ENCODE data around the gene AIMP1. TPM values are rescaled to one million over a fixed set of nuclear protein-coding genes. Genes with fewer than 3 reads are reported as not detected.

Gene AIMP1
- total RNA-seq, 4 donors from 2014 or later = 26.5 to 33.0 (median 30.0) TPM

- no peak overlapping the region for H3K27ac ChIP-seq
- intact Hi-C loops (cut with DNase I) = no loop called here
- H3K4me3 ChIP-seq (replicated peaks in 1 of 3) = no peak overlapping the region
- peaks cover 9 to 17% of the 10 kb centered on the region in 2 donors for H3K4me1 ChIP-seq
- no peaks in the 10 kb centered on the region for H3K36me3 ChIP-seq
- no peaks in the 10 kb centered on the region for H3K27me3 ChIP-seq
- WGBS, 2 donors = 80 to 82% methylated on average over 1 of the region's 1 CpG
- TF ChIP-seq, protein P1, sequence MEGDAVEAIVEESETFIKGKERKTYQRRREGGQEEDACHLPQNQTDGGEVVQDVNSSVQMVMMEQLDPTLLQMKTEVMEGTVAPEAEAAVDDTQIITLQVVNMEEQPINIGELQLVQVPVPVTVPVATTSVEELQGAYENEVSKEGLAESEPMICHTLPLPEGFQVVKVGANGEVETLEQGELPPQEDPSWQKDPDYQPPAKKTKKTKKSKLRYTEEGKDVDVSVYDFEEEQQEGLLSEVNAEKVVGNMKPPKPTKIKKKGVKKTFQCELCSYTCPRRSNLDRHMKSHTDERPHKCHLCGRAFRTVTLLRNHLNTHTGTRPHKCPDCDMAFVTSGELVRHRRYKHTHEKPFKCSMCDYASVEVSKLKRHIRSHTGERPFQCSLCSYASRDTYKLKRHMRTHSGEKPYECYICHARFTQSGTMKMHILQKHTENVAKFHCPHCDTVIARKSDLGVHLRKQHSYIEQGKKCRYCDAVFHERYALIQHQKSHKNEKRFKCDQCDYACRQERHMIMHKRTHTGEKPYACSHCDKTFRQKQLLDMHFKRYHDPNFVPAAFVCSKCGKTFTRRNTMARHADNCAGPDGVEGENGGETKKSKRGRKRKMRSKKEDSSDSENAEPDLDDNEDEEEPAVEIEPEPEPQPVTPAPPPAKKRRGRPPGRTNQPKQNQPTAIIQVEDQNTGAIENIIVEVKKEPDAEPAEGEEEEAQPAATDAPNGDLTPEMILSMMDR (IDR thresholded peaks at IDR 0.05) = no peak
- TF ChIP-seq POLR2A (IDR thresholded peaks at IDR 0.05) = no peak
- no peaks in the 10 kb centered on the region for H3K9me3 ChIP-seq
- no peak for DNase-seq
Measured at GRCh38 chr4:106312377-106312776, 4.0 kb upstream of the AIMP1 start.

DNA sequence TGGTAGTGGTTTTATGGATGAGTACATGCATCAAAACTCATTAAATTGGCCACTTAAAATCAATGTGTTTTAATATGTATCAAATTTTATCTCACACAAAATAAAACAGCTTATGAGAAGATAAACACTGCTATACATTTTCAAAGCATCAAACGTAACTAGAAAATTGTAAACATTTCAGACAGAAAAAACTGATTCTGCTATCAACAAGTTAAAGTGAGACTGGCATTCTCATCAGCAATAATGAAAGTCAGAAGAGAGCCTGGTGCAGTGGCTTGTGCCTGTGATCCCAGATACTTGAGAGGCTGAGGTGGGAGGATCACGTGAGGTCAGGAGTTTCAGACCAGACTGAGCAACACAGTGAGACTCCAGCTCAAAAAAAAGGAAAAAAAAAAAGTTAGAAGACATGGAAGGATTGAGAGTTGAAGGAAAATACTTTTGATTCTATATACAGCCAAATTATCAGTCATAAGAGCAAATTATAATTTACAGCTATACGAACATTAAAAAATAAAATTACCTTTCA, 3.3 kb upstream of the AIMP1 start:
- 87 to 88% methylated on average over 3 of the region's 3 CpGs for WGBS, 2 donors
- H3K36me3 ChIP-seq = no peaks in the 10 kb centered on the region
- peaks cover 9 to 24% of the 10 kb centered on the region in 2 donors for H3K4me1 ChIP-seq
- intact Hi-C loops (cut with DNase I) = no loop called here
- no peak overlapping the region for H3K4me3 ChIP-seq (replicated peaks in 1 of 3)
- no peak overlapping the region for H3K27ac ChIP-seq
- DNase-seq = no peak
- no peaks in the 10 kb centered on the region for H3K9me3 ChIP-seq
- no peaks in the 10 kb centered on the region for H3K27me3 ChIP-seq
- TF ChIP-seq, protein P1 (IDR thresholded peaks at IDR 0.05) = no peak
- no peak for TF ChIP-seq POLR2A (IDR thresholded peaks at IDR 0.05)

- intact Hi-C loops (cut with DNase I) = no loop called here
- Histone ChIP-seq H3K4me3 (replicated peaks in 1 of 3) (peak overlapping the region in 1 of 3 donors; percentile 68), H3K4me1 (peaks cover 9 to 25% of the 10 kb centered on the region in 2 donors), H3K36me3 (no peaks in the 10 kb centered on the region), H3K27ac (peak overlapping the region in 1 of 3 donors; percentile 90), H3K27me3 (no peaks in the 10 kb centered on the region), H3K9me3 (no peaks in the 10 kb centered on the region)
- TF ChIP-seq POLR2A (IDR thresholded peaks at IDR 0.05) = no peak
- TF ChIP-seq, protein P1 (IDR thresholded peaks at IDR 0.05) = no peak
- 34 to 39% methylated on average over 6 of the region's 6 CpGs for WGBS, 2 donors
- no peak for DNase-seq
Measured at GRCh38 chr4:106314960-106315359, 1.4 kb upstream of the AIMP1 start.

DNA sequence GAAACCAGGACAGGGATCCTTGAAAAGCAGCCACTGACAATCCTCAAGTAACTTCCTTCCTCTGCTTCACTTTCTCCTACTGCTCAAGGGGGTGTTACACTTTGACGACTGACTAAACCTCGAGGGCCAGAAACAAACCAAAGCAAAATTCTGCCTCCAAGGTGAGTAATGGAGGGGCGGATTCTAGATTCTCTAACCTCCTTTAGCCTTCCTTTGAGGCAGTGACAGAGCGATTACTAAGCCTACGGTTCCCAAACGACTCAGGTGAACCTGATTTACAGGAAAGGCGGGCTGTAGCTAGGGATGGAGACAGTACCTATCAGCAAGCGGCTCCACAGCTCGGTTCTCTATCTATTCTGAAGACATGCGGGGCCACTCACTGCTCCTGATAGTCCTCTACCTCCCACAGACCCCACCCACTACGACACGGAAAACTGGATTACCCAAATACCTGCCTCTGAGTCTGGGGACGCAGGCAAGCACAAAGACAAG, 828 bp upstream of the AIMP1 start:
- TF ChIP-seq POLR2A (IDR thresholded peaks at IDR 0.05) = no peak
- TF ChIP-seq, protein P1 (IDR thresholded peaks at IDR 0.05) = no peak
- intact Hi-C loops (cut with DNase I) = no loop called here

DNA sequence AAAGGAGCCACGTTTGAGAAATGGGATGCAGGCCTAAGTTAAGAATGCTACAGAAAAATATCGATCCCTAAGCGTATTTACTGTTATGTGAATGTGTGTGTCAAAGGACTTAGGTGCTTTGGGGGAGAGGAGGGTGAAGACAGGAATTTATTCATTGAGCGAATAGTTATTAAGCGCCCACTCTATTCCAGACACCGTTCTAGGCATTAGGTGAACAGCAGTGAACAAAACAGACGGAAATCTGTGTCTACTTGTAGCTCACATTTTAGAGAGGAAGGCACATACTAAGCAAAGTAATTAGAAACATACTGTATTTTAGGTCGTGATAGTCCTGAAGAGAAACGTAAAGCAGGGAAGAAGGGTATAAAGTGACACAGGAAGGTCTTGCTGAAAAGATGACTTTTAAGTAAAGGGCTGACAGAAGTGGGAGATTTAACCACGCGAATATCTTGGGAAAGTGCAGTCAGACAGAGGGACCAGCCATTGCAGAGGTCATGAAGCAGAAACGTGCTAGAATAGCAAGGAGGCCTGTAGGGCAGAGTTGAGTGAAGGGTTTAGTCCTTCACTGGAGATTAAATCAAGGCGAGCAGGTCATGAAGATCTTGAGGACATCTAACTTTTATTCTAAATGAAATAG, 541 bp downstream of the AIMP1 start:
- Histone ChIP-seq H3K27me3 (no peaks in the 10 kb centered on the region), H3K4me1 (peaks cover 9 to 25% of the 10 kb centered on the region in 2 donors), H3K27ac (peak overlapping the region; percentile 80 to 90 (median 89)), H3K9me3 (no peaks in the 10 kb centered on the region), H3K36me3 (no peaks in the 10 kb centered on the region), H3K4me3 (replicated peaks in 1 of 3) (peak overlapping the region; percentile 38 to 68 (median 58))
- intact Hi-C loops (cut with DNase I) = no loop called here
- TF ChIP-seq POLR2A (IDR thresholded peaks at IDR 0.05) = no peak
- TF ChIP-seq, protein P1 (IDR thresholded peaks at IDR 0.05) = no peak
- 3% methylated on average over 13 of the region's 13 CpGs for whole genome bisulfite sequencing, 2 donors
- no peak for DNase-seq

More for the DNA sequence above, 828 bp upstream of the AIMP1 start:
- H3K9me3 ChIP-seq = no peaks in the 10 kb centered on the region
- H3K27me3 ChIP-seq = no peaks in the 10 kb centered on the region
- H3K4me3 ChIP-seq (replicated peaks in 1 of 3) = peak overlapping the region; percentile 38 to 68 (median 58)
- no peak for DNase-seq
- H3K4me1 ChIP-seq = peaks cover 9 to 25% of the 10 kb centered on the region in 2 donors
- peak overlapping the region; percentile 80 to 90 (median 89) for H3K27ac ChIP-seq
- 0 to 1% methylated on average over 13 of the region's 13 CpGs for WGBS, 2 donors
- no peaks in the 10 kb centered on the region for H3K36me3 ChIP-seq
